GM21737 (cell line): ENCODE measurements around the gene PIEZO1.
A peak's percentile ranks its signal among the peaks of the same experiment; 100 is the strongest.

Experiments
- ATAC-seq: cut with Tn5 transposase; IDR thresholded peaks from one replicate; pipeline ENCODE4 v1.9.1; 2021; ENCODE audit warnings: mild to moderate bottlenecking, moderate library complexity; ENCODE audit not compliant: unreplicated experiment

Gene PIEZO1

DNA sequence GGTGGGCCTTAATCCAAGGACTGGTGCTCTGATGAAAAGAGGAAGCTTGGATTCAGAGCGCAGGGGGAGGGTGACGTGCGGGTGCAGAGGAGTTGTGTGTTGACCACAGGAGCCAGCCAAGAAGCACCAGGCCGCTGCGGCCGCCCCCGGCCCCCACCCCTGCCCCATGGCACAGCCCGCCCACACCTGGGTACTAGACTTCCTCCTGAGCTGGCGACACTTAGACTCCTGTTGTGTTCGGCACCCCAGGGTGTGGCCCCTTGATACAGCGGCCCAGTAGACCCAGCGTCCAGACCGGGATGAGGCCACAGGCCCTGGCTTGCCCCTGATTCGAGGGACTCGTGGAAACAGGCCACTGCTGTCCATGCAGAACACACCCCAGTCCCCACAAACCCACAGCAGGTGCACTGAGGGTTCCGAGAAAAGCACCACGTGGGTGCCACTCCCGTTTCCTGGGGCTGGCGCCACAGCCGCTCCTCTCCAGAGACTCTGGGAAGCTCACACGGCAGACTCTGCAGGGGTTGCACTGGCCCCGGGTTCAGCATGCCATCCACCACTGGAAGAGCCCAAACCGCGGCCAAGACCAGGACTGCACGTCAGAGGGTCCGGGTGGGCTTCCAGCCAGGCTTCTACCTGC lies 93.0 kb downstream of the PIEZO1 start:
- no peak for ATAC-seq

DNA sequence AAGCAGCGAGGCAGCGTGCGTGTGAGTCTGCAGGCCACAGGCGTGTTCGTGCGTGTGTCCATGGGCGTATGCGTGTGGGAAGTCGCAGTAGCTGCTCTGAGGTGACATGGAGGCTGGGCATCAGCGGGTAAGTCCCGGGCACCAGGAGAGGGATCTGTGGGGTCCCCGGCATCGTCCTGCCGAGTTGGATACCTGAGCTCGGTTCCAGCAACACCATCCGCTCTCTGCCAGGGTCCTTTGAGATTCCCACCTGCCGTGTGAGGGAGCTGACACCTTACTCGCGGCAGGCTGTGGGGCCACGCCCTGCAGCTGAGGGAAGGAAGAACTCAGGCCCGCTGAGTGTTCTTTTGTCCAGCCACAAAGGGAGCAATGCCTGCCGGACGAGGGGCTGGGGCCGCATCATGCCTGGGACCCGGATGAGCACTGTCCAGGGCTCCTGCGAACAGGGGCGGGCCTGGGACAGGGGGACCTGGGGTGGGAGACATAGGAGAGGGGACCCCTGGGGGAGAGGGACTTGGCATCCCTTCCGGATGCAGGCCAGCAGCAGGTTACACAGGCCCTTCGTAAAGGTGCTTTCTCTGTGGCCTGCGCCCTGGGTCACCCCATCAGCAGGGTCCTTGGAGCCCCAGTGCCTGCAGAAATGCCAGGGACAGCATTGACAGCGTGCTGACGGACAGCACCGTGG lies 93.7 kb downstream of the PIEZO1 start:
- no peak for ATAC-seq

- ATAC-seq = no peak
Observed at GRCh38 chr16:88690341-88691128, 94.5 kb downstream of the PIEZO1 start.

DNA sequence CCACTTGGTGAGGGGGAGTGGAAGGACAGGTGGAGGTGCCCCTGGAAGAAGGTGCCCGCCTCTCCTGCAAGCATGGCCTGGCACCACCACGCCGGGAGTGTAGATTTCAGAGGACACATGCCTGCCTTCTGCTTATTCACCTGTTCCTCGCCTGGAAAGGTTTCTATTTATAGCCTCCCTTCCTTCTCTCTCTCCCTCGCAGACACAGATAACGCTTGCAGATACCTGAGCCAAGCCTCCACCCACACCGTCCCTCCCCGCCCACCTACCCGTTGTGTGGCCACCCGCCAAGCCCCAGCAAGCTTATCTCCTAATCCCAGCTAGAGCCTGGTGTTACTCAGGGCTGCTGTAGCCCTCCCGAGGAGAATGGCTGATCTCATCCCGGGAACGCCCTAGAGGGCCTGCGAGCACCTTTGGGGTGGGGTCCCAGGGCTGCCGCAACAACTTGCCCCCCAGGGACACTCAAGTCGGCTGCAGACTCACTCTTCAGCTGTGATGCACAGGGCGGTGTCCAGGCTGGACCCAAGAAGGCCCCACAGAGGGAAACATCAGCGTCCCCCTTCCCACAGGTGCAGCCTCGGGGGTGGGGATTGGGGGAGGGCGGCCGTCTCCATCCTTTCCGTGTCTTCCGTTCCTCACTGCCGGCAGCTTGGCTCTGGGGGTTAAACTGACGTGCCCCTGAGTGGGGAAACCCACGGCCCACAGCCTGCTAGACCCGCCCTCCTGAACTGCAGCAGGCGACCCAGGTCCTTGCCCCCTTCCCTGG lies 96.8 kb downstream of the PIEZO1 start:
- no peak for ATAC-seq

- no peak for ATAC-seq
Observed at GRCh38 chr16:88687676-88688012, 97.4 kb downstream of the PIEZO1 start.

DNA sequence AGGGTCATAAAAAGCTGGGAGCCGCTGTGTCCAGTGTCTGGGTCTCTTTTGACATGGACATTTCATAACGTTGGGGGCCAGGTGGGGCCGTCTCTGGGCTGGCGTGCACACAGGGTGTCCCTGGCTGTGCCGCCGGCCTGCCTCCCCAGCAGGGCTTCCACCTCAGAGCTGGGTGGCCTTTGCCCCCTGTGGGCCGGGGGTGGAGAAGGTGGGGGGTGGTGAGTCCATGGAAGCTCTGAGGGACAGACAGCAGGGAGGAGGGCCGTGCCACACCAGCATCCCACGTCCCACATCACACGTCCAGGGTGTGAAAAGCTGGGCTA lies 97.8 kb downstream of the PIEZO1 start:
- no peak for ATAC-seq

- peak; percentile 58 for ATAC-seq
Observed at GRCh38 chr16:88686439-88687253, 98.4 kb downstream of the PIEZO1 start, which contains the start of gene SNAI3. Gene SNAI3, minus strand, starts transcription at chr16:88686507. Its CDS starts 101 bp downstream, at chr16:88686406.

- peak; percentile 11 for ATAC-seq
Observed at GRCh38 chr16:88686062-88686438, 99.0 kb downstream of the PIEZO1 start.

- no peak for ATAC-seq
Observed at GRCh38 chr16:88685156-88686061, 99.6 kb downstream of the PIEZO1 start.

DNA sequence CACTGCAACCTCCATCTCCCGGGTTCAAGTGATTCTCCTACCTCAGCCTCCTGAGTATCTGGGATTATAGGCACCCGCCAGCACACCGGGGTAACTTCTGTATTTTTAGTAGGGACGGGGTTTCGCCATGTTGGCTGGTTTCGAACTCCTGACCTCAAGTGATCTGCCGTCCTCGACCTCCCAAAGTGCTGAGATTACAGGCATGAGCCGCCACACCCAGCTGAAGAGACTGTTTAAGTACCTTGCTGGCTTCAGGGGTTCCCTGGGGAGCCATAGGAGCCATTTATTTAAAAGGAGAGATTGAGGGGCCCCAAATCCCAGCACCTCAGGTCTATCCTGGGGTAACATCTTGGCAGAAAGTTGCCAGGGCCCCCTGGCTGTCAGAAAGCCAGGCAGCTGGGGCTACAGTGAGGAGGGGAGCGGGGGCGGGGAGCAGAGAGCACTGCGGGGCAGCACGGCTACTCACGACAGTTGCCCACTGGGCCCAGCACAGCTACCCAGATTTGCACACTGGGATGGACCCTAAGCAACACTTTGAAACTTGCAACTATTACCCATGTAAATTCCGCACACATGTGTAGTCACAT lies 100.4 kb downstream of the PIEZO1 start:
- ATAC-seq = no peak

DNA sequence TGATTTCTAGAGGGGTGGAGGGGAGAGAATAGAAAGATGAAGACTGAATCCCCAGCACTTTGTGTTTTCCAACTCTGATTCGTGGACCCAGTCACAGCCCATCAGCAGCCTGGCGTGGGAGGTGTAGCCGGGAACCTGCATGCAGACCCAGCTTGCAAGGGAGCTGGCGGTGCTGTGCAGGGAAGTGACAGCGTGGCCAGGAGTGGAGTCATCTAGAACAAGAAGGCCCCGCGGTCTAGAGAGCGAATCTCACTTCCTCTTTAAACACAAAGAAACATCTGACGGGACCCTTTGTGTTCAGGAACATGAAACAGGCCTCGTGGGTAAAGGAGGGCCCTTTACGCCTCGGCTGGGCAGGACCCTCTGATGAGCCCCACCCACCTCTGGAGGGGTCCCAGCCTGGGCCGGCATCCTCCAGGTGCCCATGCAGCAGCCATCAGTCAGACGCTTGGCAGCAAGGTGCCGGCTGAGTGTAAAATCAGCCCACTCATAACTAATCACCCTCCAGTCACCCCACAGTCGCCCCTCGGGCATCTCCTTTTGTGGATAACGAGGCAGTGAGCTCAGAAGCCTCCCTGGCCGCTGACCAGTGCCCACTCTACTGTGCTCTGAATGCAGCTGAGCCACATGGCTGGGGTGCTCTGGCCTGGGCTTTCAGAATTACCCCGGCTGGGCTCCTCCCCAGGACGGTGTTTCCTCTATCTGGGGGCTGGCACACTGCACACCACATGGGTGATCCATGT lies 103.1 kb downstream of the PIEZO1 start:
- peak; percentile 54 for ATAC-seq

GRCh38 chr16:88681084-88681680 lies 103.8 kb downstream of the PIEZO1 start:
- peak; percentile 22 for ATAC-seq

DNA sequence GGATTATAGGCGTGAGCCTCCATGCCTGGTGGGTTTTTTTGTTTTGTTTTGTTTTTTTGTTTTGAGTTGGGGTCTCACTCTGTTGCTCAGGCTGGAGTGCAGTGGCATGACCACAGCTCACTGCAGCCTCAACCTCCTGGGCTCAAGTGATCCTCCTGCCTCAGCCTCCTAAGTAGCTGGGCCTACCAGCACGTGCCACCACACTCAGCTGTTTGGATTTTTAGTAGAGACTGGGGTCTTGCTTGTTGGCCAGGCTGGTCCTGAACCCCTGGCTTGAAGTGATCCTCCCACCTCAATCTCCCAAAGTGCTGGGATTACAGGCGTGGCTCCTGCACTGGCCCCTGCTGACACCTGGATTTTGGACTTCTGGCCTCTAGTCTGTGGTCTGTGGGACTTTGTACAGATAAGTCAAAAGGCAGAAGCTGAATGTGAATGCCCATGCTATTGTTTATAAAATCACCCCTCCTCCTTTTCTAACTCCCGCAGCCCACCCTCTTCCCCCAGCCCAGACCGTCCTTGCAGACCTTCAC lies 104.4 kb downstream of the PIEZO1 start:
- ATAC-seq = no peak

DNA sequence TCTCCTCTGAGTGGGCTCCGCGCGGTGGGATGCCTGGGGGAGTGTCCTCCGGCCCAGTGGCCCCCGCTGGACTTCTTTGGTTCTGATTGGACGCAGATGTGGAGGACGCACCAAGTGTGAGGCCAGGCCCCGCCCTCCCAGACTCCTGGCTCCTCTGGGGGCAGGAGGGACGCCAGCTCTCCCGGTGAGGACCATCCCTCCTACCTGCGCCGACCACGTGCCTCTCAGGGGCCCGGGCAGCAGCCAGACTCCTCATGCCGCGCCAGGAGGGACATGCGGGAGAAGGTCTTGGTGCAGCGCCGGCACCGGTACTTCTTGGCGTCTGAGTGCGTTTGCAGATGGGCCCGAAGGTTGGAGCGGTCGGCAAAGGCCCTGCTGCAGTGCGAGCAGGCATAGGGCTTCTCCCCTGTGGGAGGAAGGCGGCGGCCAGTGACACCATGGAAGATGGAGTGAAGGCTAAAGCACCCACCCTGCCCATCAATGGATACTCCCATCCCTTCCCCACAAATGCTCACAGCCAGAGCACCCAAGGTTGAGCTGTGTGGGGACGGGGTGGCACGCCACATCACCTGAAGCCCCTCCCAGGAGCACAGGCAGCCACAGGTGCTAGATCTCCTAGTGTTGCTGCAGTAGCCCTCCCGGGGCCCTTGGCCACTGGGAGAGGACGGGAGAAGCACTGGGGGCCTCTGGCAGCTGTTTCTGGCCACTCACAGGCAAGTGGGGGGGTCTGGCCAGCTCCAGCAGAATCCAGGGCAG lies 106.6 kb downstream of the PIEZO1 start:
- ATAC-seq = no peak

GRCh38 chr16:88677721-88678120 lies 107.3 kb downstream of the PIEZO1 start:
- ATAC-seq = no peak

DNA sequence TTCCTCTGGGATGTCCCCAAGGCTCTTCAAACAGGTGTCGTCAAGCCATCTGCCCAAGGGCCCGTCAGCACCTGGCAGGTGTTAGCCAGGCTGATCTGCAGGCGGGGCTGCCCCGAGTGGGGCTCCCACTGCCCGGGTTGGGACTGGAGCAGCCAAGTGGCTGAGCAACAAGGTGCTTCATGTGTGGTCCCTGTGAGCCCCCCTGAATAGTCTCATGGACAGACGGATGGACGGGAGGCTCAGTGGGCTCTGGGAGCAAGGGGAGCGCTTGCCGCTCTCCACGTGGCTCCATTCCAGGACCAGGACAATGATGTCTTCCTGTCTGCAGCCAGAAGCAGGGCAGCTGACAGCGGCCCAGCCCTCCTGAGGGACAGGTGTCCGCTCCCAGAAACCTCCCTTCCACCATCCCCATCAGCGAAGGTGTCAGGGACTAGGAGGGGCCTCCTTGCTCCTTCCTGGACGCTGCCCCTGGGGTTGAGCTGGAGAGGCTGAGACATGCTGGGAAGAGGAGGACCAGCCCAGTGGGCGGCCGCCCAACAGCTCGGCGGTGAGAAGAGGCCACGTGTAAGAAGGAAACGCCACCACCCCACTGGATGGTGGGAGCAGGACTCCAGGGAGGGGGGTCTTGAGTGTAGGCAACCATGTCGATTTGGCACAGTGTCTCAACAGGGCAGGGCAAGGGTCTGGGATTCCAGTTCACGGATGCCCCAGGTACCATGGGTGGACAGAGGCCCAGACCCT lies 108.3 kb downstream of the PIEZO1 start:
- ATAC-seq = no peak
